ENCODE results near the gene PRKX. TPM values are rescaled to one million over a fixed set of nuclear protein-coding genes. Genes with fewer than 3 reads are reported as not detected.
"Not testable (repeated sequence)": the region's sequence is repeated elsewhere in the genome, so short reads cannot be mapped to it uniquely, and the experiment has no call there.

Gene PRKX
- total and polyA plus RNA-seq, 4 donors = 6.0 to 19.1 (median 14.6) TPM

GRCh38 chrX:3627594-3627993 lies 85.9 kb downstream of the PRKX start:
- 95% methylated on average over 7 of the region's 7 CpGs for WGBS, 2 donors

GRCh38 chrX:3621414-3621813 lies 92.0 kb downstream of the PRKX start:
- Histone ChIP-seq H3K9me3 (ENCODE audit: control insufficient read depth, low read length) (no peaks in the 10 kb centered on the region), H3K27ac (ENCODE audit: low read depth in 1 of 2, low read length in 2 of 2) (no peak overlapping the region), H3K36me3 (ENCODE audit: control insufficient read depth in 1 of 2, insufficient read depth in 2 of 2, low read length in 1 of 2) (no peaks in the 10 kb centered on the region), H3K4me1 (ENCODE audit: control insufficient read depth in 1 of 2, insufficient read depth in 2 of 2, low read length in 2 of 2) (no peaks in the 10 kb centered on the region), H3K4me3 (ENCODE audit: low read length in 2 of 2) (no peak overlapping the region), H3K27me3 (ENCODE audit: control insufficient read depth in 1 of 2, insufficient read depth in 2 of 2, low read length in 1 of 2) (no peaks in the 10 kb centered on the region)
- WGBS, 2 donors = 42 to 69% methylated on average over 6 of the region's 6 CpGs
- no peak for DNase-seq
- intact Hi-C loops (cut with DNase I) = no loop called here
- no peak for ATAC-seq (ENCODE audit: low FRiP score)

More at GRCh38 chrX:3627594-3627993, 85.9 kb downstream of the PRKX start:
- DNase-seq (no peak), ATAC-seq (ENCODE audit: low FRiP score) (no peak)
- Histone ChIP-seq H3K4me3 (ENCODE audit: low read length in 2 of 2) (no peak overlapping the region), H3K9me3 (ENCODE audit: control insufficient read depth, low read length) (no peaks in the 10 kb centered on the region), H3K4me1 (ENCODE audit: control insufficient read depth in 1 of 2, insufficient read depth in 2 of 2, low read length in 2 of 2) (no peaks in the 10 kb centered on the region), H3K36me3 (ENCODE audit: control insufficient read depth in 1 of 2, insufficient read depth in 2 of 2, low read length in 1 of 2) (no peaks in the 10 kb centered on the region), H3K27me3 (ENCODE audit: control insufficient read depth in 1 of 2, insufficient read depth in 2 of 2, low read length in 1 of 2) (no peaks in the 10 kb centered on the region), H3K27ac (ENCODE audit: low read depth in 1 of 2, low read length in 2 of 2) (no peak overlapping the region)
- intact Hi-C loops (cut with DNase I) = no loop called here

GRCh38 chrX:3611744-3612143 lies 101.7 kb downstream of the PRKX start:
- H3K27ac ChIP-seq (ENCODE audit: low read depth in 1 of 2, low read length in 2 of 2); H3K27me3 ChIP-seq (ENCODE audit: control insufficient read depth in 1 of 2, insufficient read depth in 2 of 2, low read length in 1 of 2); H3K4me1 ChIP-seq (ENCODE audit: control insufficient read depth in 1 of 2, insufficient read depth in 2 of 2, low read length in 2 of 2); H3K4me3 ChIP-seq (ENCODE audit: low read length in 2 of 2); intact Hi-C loops (cut with DNase I); H3K9me3 ChIP-seq (ENCODE audit: control insufficient read depth, low read length); ATAC-seq (ENCODE audit: low FRiP score); DNase-seq; H3K36me3 ChIP-seq (ENCODE audit: control insufficient read depth in 1 of 2, insufficient read depth in 2 of 2, low read length in 1 of 2): not testable (repeated sequence)
- WGBS, 2 donors = 69 to 80% methylated on average over 5 to 6 of the region's 6 CpGs

GRCh38 chrX:3609810-3610209 lies 103.6 kb downstream of the PRKX start:
- H3K4me3 ChIP-seq (ENCODE audit: low read length in 2 of 2) = no peak overlapping the region
- no peaks in the 10 kb centered on the region for H3K36me3 ChIP-seq (ENCODE audit: control insufficient read depth in 1 of 2, insufficient read depth in 2 of 2, low read length in 1 of 2)
- H3K27me3 ChIP-seq (ENCODE audit: control insufficient read depth in 1 of 2, insufficient read depth in 2 of 2, low read length in 1 of 2) = no peaks in the 10 kb centered on the region
- ATAC-seq (ENCODE audit: low FRiP score) (no peak), DNase-seq (no peak)
- no peaks in the 10 kb centered on the region for H3K4me1 ChIP-seq (ENCODE audit: control insufficient read depth in 1 of 2, insufficient read depth in 2 of 2, low read length in 2 of 2)
- 85 to 91% methylated on average over 4 of the region's 4 CpGs for WGBS, 2 donors
- no peaks in the 10 kb centered on the region for H3K9me3 ChIP-seq (ENCODE audit: control insufficient read depth, low read length)
- intact Hi-C loops (cut with DNase I) = no loop called here
- no peak overlapping the region for H3K27ac ChIP-seq (ENCODE audit: low read depth in 1 of 2, low read length in 2 of 2)

- Histone ChIP-seq H3K9me3 (ENCODE audit: control insufficient read depth, low read length) (no peaks in the 10 kb centered on the region), H3K36me3 (ENCODE audit: control insufficient read depth in 1 of 2, insufficient read depth in 2 of 2, low read length in 1 of 2) (no peaks in the 10 kb centered on the region), H3K27ac (ENCODE audit: low read depth in 1 of 2, low read length in 2 of 2) (no peak overlapping the region), H3K4me1 (ENCODE audit: control insufficient read depth in 1 of 2, insufficient read depth in 2 of 2, low read length in 2 of 2) (no peaks in the 10 kb centered on the region), H3K27me3 (ENCODE audit: control insufficient read depth in 1 of 2, insufficient read depth in 2 of 2, low read length in 1 of 2) (no peaks in the 10 kb centered on the region), H3K4me3 (ENCODE audit: low read length in 2 of 2) (no peak overlapping the region)
- intact Hi-C loops (cut with DNase I) = no loop called here
- no peak for ATAC-seq (ENCODE audit: low FRiP score)
- DNase-seq = no peak
- 72 to 87% methylated on average over 10 of the region's 10 CpGs for WGBS, 2 donors
These were observed 110.3 kb downstream of the PRKX start for GRCh38 chrX:3603026-3603661.

GRCh38 chrX:3599802-3600430 lies 113.5 kb downstream of the PRKX start:
- intact Hi-C loops (cut with DNase I) = no loop called here
- no peaks in the 10 kb centered on the region for H3K27me3 ChIP-seq (ENCODE audit: control insufficient read depth in 1 of 2, insufficient read depth in 2 of 2, low read length in 1 of 2)
- WGBS, 2 donors = 5 to 6% methylated on average over 7 of the region's 7 CpGs
- H3K9me3 ChIP-seq (ENCODE audit: control insufficient read depth, low read length) = no peaks in the 10 kb centered on the region
- DNase-seq = no peak
- ATAC-seq (ENCODE audit: low FRiP score) = no peak
- H3K4me1 ChIP-seq (ENCODE audit: control insufficient read depth in 1 of 2, insufficient read depth in 2 of 2, low read length in 2 of 2) = no peaks in the 10 kb centered on the region
- no peak overlapping the region for H3K4me3 ChIP-seq (ENCODE audit: low read length in 2 of 2)
- no peaks in the 10 kb centered on the region for H3K36me3 ChIP-seq (ENCODE audit: control insufficient read depth in 1 of 2, insufficient read depth in 2 of 2, low read length in 1 of 2)
- H3K27ac ChIP-seq (ENCODE audit: low read depth in 1 of 2, low read length in 2 of 2) = no peak overlapping the region

- WGBS, 2 donors = 7 to 29% methylated on average over 6 of the region's 6 CpGs
- no peak overlapping the region for H3K4me3 ChIP-seq (ENCODE audit: low read length in 2 of 2)
- DNase-seq (no peak), ATAC-seq (ENCODE audit: low FRiP score) (no peak)
- no peaks in the 10 kb centered on the region for H3K36me3 ChIP-seq (ENCODE audit: control insufficient read depth in 1 of 2, insufficient read depth in 2 of 2, low read length in 1 of 2)
- no peaks in the 10 kb centered on the region for H3K4me1 ChIP-seq (ENCODE audit: control insufficient read depth in 1 of 2, insufficient read depth in 2 of 2, low read length in 2 of 2)
- H3K9me3 ChIP-seq (ENCODE audit: control insufficient read depth, low read length) = no peaks in the 10 kb centered on the region
- H3K27ac ChIP-seq (ENCODE audit: low read depth in 1 of 2, low read length in 2 of 2) = no peak overlapping the region
- intact Hi-C loops (cut with DNase I) = no loop called here
- H3K27me3 ChIP-seq (ENCODE audit: control insufficient read depth in 1 of 2, insufficient read depth in 2 of 2, low read length in 1 of 2) = no peaks in the 10 kb centered on the region
These were observed 114.7 kb downstream of the PRKX start for GRCh38 chrX:3598709-3599108.

GRCh38 chrX:3598046-3598605 lies 115.3 kb downstream of the PRKX start:
- Histone ChIP-seq H3K27ac (ENCODE audit: low read depth in 1 of 2, low read length in 2 of 2) (no peak overlapping the region), H3K4me3 (ENCODE audit: low read length in 2 of 2) (no peak overlapping the region), H3K4me1 (ENCODE audit: control insufficient read depth in 1 of 2, insufficient read depth in 2 of 2, low read length in 2 of 2) (no peaks in the 10 kb centered on the region), H3K36me3 (ENCODE audit: control insufficient read depth in 1 of 2, insufficient read depth in 2 of 2, low read length in 1 of 2) (no peaks in the 10 kb centered on the region), H3K9me3 (ENCODE audit: control insufficient read depth, low read length) (no peaks in the 10 kb centered on the region), H3K27me3 (ENCODE audit: control insufficient read depth in 1 of 2, insufficient read depth in 2 of 2, low read length in 1 of 2) (no peaks in the 10 kb centered on the region)
- DNase-seq (no peak), ATAC-seq (ENCODE audit: low FRiP score) (no peak)
- WGBS, 2 donors = 92 to 98% methylated on average over 3 of the region's 3 CpGs
- intact Hi-C loops (cut with DNase I) = no loop called here

- intact Hi-C loops (cut with DNase I) = no loop called here
- no peaks in the 10 kb centered on the region for H3K36me3 ChIP-seq (ENCODE audit: control insufficient read depth in 1 of 2, insufficient read depth in 2 of 2, low read length in 1 of 2)
- no peak overlapping the region for H3K27ac ChIP-seq (ENCODE audit: low read depth in 1 of 2, low read length in 2 of 2)
- no peaks in the 10 kb centered on the region for H3K9me3 ChIP-seq (ENCODE audit: control insufficient read depth, low read length)
- no peaks in the 10 kb centered on the region for H3K4me1 ChIP-seq (ENCODE audit: control insufficient read depth in 1 of 2, insufficient read depth in 2 of 2, low read length in 2 of 2)
- no peak for ATAC-seq (ENCODE audit: low FRiP score)
- no peak for DNase-seq
- H3K4me3 ChIP-seq (ENCODE audit: low read length in 2 of 2) = no peak overlapping the region
- no peaks in the 10 kb centered on the region for H3K27me3 ChIP-seq (ENCODE audit: control insufficient read depth in 1 of 2, insufficient read depth in 2 of 2, low read length in 1 of 2)
- 32 to 67% methylated on average over 12 of the region's 12 CpGs for WGBS, 2 donors
These were observed 121.3 kb downstream of the PRKX start for GRCh38 chrX:3592184-3592583.
